NT2/D1 (cell line): Measurements from ENCODE around the gene NR4A2.

Experiments used
- SUZ12 ChIP-seq: IDR thresholded peaks from 2 replicates; pipeline ENCODE4 v1.6.1; 2011; ENCODE audit not compliant: insufficient read length, insufficient read depth; ENCODE audit errors: extremely low read depth
- ZNF274 ChIP-seq: IDR thresholded peaks from 2 replicates; pipeline ENCODE4 v1.6.1; 2011; ENCODE audit warnings: mild to moderate bottlenecking, low read depth, low read length

DNA sequence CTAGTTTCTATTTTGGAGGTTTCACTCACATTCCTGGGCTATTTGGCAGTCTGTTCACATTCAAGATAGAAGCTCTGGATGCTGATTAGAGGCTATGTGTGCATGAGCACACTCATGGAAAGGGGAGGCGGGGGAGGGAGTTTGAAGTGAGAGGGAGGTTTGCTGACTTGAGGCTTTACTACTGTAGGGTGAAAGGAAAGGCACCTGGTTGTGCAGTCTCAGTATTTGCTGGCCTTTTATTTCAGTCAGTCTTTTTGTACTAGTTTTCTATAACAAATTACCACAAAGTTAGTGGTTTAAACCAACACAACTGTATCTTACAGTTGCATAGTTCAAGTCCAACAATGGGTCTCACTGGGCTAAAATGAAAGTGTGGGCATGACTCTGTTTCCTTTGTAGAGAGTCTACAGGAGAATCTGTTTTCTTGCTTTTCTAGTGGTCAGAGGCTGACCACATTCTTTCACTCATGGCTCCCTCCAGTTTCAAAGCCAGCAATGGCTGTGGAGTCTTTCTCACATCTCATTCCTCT, 47.7 kb upstream of the NR4A2 start:
- TF ChIP-seq SUZ12: no peak
- TF ChIP-seq ZNF274: no peak
